Myocyte (in vitro differentiated cells): ENCODE results near the gene YIPF3. TPM values are rescaled to one million over a fixed set of nuclear protein-coding genes. Genes with fewer than 3 reads are reported as not detected.
"Not testable (repeated sequence)": the region's sequence is repeated elsewhere in the genome, so short reads cannot be mapped to it uniquely, and the experiment has no call there.

Experiments
- DNase-seq: peaks from one replicate; pipeline ENCODE4 v3.0.0-alpha.2; 2012; ENCODE audit warnings: low read depth
- total RNA-seq: library from RNA; depleted of rRNA; stranded (reverse); fragments of >200 nt; gene quantifications from 2 replicates; pipeline ENCODE4 v1.2.3, GENCODE V29; 2014

The YIPF3 gene
- total RNA-seq, 1 donor from 2014 or later, result 199 TPM

GRCh38 chr6:43509984-43510826 lies 6.5 kb downstream of the YIPF3 start, which contains the start of gene LRRC73:
Gene LRRC73 (minus strand): TSS chr6:43510346. CDS start chr6:43509785, 561 bp downstream.
- DNase-seq, result peak; percentile 89

DNA sequence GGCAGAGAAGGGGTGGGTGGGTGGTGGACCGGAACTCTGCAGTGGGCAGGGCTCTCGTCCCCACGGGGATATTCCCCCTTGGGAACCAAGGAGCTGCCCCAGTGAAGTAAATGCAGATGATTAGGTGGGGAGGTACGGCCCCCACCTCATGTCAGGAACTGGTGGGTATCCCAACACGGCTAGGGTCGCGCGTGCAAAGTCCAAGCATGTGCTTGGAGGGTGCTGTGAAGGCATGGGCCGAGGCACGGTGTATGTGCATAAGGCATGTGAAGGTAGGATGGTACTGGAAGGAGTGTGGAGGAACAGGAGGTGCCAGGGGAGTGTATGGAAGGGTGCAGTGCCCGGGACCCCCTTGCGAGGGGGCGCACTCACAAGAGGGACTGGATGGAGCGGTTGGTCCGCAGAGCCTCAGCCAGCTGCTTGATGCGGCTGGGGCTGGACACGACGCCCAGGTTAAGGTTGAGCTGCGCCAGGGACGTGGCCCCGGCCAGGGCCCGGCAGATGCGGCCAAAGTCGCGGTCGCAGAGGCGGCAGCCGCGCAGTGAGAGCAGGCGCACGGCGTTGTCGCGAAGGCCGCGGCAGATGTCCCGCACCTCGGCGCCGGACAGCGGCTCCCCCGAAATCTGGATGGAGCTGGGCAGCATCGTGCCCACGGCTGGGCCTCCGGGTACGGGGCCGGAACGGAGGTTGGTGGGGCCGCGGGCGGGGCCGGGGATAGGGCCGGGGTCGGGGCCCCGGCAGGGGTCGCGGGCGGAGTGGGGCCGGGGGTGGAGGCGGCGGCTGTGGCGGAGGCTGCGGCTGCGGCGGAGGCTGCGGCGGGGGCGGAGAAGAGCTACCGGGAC lies 7.4 kb downstream of the YIPF3 start:
- peak; percentile 28 for DNase-seq

DNA sequence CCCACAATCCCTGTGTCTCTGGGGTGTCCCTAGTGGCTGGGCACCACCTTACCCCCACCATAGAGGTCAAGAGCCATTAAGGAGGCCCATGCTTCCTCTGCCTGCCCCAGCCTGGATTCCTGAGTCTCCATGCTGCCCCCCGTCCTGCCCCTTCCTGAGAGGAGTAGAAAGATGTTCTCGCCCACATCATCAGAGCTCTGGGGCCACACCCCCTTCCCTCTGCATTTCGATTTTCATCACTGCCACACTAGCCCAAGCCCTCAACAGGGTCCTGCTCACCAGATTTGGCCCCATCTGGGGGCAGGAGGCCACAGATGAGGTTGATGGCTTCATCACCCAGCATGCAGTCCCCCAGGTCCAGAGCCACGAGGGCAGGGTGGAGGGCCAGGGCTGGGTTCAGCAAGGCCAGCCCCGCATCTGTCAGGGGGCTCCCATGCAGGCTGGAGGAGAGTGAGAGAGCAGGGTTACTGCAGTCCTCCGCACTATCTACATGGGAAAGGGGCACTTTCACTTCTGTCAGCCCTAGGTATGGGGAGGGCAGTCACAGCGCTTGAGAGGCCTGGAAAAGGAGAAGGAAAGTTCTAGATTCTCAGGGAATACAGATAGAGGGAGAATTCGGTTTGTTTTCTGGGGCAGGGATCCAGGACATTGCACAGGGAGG lies 8.1 kb downstream of the YIPF3 start:
- no peak for DNase-seq

- DNase-seq, result peak; percentile 90
Measured at GRCh38 chr6:43506667-43507471, 9.9 kb downstream of the YIPF3 start.

GRCh38 chr6:43506171-43506570 lies 10.6 kb downstream of the YIPF3 start:
- DNase-seq, result peak; percentile 56

DNA sequence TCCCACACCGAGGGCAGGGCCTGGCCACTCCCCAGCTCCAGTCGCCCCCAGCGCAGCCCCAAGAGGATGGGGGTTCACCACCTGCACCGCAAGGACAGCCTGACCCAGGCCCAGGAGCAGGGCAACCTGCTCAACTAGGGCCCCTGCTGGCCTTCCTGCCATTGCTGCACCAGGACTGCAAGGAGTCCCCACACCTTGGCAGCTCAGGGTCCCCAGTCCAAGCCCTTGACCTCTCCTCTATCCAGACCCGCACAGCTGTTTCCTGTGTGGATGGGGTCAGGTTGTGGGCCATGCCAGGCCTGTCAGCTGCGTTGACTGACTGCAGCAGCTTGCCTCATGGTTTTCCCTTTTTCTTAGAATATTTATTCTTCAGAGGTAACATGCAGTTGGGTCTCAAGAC lies 11.0 kb downstream of the YIPF3 start:
- no peak for DNase-seq

GRCh38 chr6:43504756-43505593 lies 11.8 kb downstream of the YIPF3 start:
- no peak for DNase-seq

DNA sequence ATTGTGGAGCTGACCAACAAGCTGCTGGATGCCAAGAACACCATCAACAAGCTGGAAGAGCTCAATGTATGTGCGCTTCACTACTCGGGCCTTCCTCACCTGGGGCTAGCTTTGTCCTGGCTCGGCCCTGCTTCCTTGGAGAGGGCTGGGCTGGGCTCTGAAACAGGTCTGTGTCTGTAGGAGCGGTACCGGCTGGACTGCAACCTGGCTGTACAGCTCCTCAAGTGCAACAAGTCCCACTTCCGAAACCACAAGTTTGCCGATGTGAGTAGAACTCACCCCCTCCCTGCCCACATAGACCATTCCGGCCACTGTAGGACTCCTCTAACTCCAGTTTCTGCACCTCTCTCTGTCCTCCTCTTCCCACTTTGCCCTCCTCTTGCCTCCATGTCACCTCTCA lies 13.3 kb downstream of the YIPF3 start:
- DNase-seq, result no peak

- DNase-seq, result no peak
Measured at GRCh38 chr6:43502666-43503065, 14.1 kb downstream of the YIPF3 start.

DNA sequence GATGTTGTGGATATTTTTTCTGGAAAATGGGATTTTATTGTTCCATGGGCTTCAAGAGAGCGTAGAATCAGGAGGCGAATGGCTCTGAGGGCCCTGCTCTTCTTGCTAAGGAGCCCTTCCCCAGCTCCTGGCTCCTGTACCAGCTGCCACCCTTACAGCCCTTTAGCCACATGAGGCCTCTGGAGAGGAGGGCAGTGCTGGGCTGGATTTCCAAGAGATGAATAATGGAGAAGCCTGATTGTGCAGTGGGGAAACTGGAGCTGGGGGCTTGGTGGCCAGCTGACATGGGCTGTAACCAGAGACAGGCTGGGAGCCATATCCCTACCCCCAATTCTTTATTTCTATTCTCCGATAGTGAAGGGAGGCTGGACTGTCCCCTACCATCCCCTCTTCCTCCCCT lies 15.8 kb downstream of the YIPF3 start:
- DNase-seq, result peak; percentile 88

GRCh38 chr6:43499028-43499815 lies 17.5 kb downstream of the YIPF3 start:
- peak; percentile 68 for DNase-seq

- not testable (repeated sequence) for DNase-seq
Measured at GRCh38 chr6:43498291-43498690, 18.4 kb downstream of the YIPF3 start.

DNA sequence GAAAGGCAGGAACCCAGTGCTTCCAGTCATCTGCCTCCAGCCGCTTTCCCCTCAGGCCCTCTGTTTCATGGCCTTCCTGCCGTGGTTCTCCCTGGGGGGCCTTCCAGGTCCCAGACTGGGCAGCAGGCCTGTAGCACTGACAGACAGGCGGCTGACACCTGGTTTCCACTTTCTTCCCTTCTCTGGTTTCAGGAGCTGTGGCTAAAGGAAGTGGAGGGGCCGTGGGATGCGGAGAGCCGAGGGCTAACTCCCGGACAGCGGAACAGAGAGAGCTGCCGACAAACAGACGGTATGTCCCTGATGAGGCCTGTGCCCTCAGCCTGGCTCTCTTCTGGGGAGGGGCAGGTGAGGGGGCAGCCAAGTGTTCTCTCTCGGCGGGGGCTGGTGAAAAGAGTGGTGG lies 19.0 kb downstream of the YIPF3 start:
- peak; percentile 49 for DNase-seq

GRCh38 chr6:43497129-43497396 lies 19.7 kb downstream of the YIPF3 start:
- no peak for DNase-seq

DNA sequence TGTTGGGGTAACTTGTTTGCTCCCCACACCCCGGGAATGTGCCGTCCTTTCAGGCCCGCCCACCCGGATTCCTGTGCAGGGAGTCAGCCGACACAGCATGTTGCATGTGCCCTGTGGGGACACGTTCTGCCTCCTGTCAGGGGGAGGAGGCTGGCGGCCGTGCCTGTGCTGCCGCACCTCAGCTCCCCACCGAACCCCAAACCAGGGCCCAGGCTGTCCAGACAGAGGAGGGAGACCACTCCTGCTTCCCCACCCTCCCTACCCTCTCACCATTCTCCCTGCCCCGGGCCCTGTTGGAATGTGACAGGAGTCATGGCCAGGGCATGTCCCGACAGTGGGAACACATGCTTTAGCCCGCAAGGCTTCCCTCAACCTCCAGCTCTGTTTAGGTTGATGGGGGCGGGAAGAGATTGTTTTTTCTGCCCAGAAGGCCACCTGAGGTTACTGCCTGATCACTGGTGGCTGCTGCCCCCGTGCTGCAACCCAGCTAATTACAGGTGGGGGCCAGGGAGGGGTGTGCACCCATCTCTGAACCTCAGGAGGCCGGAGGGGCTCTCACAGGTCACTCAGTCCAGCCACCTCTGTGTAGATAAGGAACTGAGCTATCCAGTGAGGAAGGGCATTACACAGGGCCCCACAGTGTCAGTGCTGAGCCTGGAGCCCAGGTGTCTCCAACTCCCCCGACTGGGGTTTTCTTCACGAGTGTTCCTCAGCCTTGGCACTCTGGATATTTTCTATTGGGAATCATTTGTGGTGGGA lies 20.2 kb downstream of the YIPF3 start:
- DNase-seq, result peak; percentile 86

DNA sequence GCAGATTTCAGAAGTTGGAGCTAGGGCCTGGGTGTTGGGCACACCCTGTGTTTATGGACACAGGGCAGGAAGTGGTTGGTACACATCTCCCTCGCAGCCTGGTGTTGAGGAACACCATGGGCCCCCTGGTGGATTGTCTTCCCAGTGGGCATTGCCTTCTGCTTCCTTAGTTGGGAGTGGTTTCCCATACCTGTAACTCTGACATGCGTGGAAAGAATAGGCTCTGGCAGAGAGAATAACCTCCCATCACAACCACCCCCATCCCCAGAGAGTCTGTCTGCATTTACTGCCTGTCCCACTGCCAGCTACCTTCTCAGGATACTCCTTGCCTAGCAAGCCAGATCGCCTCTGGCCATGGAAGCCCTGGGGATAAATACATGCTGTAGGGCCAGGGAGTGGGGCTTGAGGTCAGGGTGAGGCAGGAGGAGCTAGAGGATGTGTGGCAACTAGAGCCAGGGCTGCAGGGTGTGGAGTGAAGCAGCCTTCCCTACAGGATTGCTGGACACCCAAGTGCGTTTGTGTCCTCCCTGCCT lies 21.3 kb downstream of the YIPF3 start:
- DNase-seq, result no peak

- DNase-seq, result no peak
Measured at GRCh38 chr6:43494766-43495165, 22.0 kb downstream of the YIPF3 start.

DNA sequence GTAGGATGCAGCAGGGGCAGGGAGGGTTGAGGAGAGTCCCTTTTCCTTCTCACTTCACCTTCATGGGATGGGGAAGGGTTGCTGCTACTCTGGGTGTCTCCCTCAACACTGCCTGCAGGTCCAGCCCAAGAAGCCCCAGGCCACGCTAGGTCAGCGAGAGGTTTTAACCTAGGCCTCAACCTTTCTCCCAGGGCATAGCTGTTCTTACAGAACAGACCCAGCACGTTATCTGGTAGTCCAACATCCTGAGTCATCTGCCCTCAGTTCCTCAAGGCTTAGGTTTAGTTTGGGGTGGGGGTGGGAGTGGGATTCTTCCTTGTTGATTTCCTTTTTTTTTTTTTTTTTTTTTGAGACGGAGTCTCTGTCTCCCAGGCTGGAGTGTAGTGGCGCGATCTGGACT lies 22.4 kb downstream of the YIPF3 start:
- DNase-seq, result no peak
